IPS DF 4.7 (cell line): Measurements from ENCODE around the gene LBHD1.
"Not testable (repeated sequence)": the region's sequence is repeated elsewhere in the genome, so short reads cannot be mapped to it uniquely, and the experiment has no call there.

Source experiments
- DNase-seq: peaks from one replicate; pipeline ENCODE4 v3.0.0-alpha.2; 2013; ENCODE audit warnings: low spot score; ENCODE audit errors: extremely low read depth

LBHD1 gene

DNA sequence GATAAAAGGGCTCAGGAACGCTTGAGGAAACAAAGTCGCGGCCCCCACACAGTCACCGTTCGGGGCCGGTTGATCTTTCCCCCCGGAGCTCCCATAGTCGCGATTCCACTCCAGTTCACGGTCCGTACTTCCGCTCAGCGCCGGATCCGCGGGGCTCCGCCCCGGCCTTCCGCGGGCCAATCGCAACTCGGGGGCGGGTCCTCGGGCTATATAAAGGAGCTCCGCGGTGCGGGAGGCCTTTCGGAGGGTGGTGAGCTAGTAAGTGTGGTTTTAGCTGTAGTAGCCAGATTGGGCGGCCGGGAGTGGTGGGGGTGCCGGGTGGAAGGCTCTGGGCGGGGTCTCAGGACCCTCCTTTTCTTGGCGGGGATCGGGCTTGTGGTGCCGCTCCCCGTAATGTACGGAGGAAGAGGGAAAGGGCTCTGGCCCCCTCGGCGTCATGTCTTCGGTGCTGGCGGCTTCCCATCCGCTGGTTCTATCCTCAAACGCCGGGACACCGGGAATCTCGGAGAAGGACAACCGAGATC lies 6.9 kb downstream of the LBHD1 start, which contains the start of the genes C11orf98 and CSKMT:
C11orf98 (minus strand) TSS at position 136 of the 524 bp plus-strand sequence; CDS start at position 95, 41 bp downstream.
CSKMT (plus strand) TSS at position 238 of the 524 bp plus-strand sequence. CDS start 568 bp downstream, outside the sequence.
- no peak for DNase-seq

DNA sequence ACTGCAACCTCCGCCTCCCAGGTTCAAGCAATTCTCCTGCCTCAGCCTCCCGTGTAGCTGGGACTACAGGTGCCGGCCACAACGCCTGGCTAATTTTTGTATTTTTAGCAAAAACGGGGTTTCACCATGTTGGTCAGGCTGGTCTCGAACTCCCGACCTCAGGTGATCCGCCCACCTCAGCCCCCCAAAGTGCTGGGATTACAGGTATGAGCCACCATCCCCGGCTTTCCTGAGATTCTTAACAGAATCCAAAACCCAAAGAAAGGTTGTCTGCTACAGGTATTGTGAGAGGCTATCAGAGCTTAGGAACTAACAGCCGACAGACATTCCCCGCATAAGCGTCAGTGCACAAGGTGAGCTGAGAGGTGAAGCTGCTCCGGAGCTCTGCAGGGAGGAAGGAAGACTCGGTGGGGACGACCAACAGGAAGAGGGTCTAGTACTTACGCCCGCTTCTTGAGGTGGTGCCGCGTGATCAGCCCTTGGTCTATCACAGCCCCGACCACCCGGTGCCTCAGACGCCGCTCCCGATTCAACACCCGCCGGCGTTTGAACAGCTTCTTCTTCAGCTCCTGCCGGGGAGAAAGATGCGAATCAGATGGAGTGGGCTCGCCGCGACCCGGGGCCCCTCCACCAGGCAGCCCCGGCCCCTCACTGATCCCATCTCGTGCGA lies 7.5 kb downstream of the LBHD1 start:
- DNase-seq, result no peak

DNA sequence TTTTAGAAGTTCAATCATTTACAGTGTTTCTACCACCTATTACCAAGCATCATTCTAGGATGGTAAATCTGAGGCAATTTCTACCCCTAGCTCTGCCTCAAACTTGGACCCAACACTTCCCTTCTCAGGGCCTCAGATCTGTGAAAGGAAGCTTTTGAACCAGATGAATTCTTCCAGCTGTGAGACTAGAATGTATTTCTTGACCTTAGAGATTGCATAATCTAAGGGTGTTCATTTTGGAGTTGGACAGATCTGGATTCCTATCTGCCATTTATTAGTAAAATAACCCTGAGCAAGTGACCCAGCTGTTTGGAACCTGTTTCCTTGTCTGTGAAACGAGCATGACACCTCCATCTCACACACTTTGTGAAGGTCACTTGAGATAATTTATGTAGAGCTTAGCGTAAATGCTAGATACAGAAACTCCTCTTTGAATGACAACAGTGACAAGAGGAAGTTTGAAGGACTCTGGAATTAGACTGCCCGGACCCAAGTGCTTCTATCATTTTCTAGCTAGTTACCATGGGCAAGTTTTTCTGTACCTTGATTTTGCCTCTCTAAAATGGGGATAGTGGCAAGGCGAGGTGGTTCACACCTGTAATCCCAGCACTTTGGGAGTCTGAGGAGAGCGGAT lies 15.2 kb downstream of the LBHD1 start:
- DNase-seq, result no peak

DNA sequence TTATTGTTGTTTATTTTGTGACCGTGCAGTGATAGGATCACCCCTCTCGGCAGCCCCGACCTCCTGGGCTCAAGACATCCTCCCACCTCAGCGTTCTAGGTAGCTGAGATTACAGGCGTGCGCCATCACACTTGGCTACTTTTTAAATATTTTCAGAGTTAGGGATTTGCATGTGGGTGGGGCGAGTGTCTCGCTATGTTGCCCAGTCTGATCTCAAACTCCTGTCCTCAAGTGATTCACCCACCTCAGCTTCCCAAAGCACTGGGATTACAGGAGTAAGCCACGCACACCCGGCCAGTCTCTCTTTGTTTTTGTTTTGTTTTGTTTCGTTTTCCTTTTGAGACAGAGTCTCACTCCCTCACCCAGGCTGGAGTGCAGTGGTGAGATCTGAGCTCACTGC lies 17.8 kb downstream of the LBHD1 start:
- no peak for DNase-seq

DNA sequence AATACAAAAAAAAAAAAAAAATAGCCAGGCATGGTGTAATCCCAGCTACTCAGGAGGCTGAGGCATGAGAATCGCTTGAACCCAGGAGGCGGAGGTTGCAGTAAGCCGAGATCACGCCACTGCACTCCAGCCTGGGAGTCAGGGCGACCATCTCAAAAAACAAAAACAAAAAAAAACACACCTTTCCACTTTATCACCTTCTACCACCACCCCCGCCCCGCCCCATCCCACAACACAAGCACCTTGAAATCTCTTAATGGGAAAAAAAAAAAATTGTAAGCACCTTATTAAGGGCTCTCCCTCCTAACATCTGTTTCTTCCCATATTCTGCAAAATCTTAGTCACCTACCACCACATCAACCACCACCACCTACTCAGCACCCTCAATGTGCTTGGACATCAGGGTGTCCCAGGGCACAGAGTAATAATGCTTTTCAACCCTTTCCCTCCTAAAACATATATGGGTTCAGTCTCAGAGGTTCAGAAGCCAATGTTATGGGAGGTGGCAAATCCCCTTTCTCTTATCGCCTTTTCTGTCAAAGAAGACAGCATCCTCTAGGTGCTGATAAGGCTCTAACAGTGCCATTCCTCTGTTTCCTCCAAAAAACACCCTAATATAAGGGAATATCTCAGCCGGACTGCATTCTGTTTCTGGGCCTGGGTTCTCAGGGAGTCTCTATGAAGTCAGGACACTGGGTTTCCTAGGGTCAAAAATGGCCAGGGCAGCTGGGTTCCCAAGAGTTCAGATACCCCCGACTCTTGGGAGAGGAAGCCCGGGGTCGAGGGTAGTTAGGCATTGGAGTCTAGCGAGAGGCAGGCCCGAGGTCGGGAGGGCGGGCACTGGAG lies 19.7 kb downstream of the LBHD1 start:
- no peak for DNase-seq

DNA sequence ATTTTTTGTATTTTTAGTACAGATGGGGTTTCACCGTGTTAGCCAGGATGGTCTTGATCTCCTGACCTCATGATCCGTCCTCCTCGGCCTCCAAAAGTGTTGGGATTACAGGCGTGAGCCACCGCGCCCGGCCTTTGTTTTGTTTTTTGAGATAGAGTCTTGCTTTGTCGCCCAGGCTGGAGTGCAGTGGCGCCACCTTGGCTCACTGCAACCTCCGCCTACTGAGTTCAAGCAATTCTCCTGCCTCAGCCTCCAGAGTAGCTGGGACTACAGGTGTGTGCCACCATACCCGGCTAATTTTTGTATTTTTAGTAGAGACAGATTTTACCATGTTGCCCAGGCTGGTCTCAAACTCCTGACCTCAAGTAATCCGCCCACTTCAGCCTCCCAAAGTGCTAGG lies 21.8 kb downstream of the LBHD1 start:
- DNase-seq, result not testable (repeated sequence)

DNA sequence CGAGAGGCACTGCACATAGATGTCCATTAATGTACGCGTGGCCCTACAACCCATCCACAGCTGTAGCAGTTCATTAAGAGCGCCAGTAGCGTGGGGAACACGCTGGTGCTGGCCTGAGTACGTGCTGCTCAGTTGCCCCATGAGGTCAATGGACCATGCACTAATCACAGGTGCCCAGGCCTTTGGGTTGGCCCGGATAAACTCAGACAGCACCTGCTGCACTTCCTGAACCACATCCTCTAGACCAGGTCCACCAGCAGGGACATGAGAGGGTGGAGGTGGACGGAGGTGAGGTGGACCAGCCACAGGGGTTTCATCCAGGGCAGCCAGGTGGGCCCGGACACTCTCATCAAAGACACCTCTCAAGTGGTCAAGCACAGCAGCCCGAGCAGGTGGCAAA lies 22.6 kb downstream of the LBHD1 start:
- DNase-seq, result no peak

DNA sequence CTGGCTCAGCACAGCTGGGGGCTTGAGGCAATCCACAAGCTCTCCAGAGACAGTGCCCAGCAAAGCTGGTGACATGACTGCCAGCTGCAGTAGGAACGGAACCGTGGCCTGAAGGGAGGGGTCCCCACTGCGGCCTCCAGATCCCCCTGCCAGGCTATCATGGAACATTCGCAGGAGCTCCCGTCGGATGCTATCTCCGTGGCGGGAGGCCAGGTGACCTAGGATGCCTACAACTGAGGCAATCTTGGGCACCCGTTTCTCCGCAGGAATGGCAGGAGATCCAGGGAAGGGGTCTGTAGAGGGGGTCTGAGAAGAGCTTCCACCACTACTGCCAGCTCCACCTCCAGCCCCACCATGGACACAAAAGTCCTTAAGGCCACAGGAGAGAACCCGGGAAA lies 23.1 kb downstream of the LBHD1 start:
- no peak for DNase-seq

DNA sequence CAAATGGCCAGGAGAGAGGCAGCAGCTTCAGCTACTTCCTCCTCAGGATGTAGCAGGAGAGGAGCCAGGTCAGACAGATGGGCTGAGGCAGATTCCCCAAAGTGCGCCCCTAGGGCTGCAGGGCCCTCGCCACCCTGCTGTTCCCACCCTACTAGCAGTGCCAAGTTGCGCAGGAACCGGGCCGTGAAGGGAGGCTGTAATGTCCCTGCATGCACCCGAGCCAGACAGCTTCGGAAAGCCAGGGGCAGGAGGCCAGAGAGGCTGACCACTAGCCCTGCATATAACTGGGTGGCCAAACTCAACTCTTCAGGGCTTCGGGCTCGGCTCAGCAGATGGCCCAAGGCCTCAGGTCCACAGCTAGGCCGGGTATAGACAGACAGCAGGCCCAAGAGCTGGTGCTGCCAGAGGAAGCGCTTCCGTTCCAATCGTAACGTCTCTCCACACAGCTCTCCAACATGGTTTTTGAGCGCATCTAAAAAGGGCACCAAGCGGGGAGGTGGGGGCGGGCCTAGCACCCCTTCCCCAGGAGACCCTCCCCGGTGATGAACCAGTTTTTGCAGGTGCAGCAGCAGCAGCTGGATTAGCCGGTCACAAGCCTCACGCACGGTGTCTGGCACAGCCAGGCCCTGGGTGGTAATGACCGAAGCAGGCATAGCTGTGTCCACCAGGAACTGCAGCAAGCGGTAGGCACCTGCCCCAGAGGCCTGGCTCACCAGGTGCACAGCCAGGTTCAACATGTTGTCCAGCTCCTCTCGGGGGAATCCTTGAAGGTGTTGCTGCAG lies 23.7 kb downstream of the LBHD1 start:
- DNase-seq, result no peak

DNA sequence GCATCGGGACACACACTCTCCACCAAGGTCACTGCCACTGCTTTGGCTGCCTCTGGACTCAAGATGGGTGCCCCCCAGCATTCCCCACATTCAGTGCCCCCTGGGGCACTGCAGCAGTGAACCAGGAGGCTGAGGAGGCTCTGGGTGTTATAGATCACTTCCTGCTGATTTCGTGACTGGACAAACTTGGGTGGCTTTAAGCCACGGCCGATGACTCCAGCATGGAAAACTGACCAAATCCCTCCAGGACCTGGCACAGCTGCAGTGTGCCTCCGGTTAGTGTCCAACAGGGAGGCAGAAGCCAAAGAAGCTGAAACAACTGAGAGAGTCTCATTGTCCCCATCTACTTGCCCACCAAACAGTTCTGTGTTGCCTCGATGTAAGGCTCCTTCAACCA lies 24.5 kb downstream of the LBHD1 start:
- DNase-seq, result no peak

DNA sequence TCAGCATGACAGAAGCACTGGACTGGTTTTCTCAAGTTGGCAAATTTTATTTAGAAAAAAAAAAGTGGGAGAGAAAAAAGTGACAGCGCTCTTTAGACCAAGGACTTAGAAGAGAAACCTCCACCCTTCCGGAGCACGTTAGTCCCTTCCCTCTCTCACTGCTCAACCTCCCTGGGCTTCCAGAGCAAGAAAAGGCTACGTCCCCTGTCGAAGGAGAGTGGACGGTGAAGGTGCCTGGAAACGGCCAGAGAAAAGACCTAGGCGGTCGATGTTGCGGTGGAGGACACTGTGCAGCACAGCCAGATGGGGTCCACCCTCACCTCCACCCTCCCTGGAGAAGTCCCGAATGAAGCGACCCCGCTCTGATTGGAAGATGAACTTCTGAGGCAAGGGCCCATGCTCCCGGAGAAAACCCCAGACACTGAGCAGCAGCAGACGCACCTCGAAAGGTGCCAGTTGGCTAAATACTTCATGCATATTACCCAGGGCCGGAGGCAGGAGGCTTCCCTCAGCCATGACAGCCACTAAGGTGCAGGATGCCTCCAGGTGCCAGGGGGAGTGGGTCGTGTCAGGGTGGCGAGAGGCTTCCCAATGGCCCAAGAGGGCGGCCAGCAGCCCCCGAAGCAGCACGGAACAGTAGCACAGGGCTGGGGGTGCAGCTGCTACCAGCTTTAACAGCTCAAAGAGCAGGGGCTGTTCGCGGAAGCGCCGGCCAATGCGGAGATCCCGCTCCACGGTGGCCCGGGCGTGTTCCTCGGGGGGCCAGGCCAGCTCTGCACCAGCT lies 25.1 kb downstream of the LBHD1 start:
- DNase-seq, result no peak

DNA sequence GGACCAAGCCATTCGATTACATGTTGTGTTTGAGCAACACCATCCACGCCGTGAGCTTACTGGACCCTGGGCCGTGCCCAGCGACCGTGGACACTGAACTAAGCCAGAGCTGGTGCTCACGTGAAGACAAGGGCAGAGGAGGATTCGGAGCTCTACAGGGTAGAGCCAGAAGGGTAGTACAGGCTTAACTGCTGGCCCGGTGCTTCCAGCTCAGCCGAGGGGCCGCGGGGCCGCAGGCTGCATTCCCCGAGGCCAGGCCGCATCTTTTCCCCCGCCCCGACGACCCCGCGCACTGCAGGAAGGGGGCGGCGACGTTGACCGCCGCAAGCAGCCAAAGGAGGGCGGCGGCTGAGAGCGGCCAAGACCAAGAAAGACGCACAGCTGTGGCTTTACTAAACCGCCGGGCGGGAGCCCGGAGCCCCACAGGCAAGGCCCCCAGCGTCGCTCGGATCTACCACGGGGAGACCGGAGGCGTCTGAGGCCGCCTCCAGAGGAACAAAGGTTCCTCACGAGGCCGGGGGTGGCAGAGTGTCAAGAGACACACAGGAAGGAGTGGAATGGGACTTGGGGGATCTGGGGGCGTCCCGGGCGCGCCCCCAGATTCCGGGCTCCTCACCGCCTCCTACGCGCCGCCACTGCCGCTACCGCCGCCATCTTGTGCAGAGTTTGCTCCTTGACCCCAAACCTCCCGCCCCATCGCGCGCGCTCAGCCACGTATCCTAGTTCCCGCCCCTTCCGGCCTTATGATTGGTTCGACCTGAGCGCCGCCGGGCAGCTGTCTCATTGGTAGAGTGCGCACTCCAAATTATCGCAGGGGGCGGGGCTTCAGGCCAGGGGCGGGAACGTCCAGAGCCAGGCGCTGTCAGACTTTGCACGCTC lies 25.9 kb downstream of the LBHD1 start, which contains the start of gene GANAB:
GANAB (minus strand) TSS at position 668 of the 879 bp plus-strand sequence; CDS start at position 654, 14 bp downstream.
- no peak for DNase-seq

DNA sequence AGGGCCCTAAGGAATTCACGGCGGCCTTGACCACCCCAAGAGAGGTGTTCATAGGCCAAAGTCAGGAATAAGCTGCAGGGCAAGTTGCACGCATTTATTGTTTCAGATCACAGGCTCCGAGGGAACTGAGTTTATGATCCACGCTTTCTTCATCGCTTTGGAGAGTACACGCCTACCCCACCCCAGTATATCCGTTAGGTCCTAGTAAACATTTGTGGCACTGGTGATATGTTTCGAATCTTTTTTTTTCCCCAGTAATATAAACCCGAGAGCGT lies 26.5 kb downstream of the LBHD1 start:
- no peak for DNase-seq

DNA sequence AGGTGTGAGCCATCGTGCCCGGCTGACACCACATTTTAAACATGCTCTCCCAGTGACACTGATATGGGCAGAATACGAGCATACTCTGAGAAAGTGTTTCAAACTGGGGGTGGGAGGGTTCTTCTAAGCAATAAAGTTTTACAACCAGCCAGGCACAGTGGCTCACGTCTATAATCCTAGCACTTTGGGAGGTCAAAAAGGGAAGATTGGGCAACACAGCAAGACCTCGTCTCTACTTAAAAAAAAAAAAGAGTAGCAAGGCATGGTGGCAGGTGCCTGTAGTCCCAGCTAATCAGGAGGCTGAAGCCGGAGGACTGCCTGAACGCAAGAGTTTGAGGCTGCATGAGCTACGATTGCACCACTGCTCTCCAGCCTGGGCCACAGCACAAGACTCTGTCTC lies 27.8 kb downstream of the LBHD1 start:
- no peak for DNase-seq

DNA sequence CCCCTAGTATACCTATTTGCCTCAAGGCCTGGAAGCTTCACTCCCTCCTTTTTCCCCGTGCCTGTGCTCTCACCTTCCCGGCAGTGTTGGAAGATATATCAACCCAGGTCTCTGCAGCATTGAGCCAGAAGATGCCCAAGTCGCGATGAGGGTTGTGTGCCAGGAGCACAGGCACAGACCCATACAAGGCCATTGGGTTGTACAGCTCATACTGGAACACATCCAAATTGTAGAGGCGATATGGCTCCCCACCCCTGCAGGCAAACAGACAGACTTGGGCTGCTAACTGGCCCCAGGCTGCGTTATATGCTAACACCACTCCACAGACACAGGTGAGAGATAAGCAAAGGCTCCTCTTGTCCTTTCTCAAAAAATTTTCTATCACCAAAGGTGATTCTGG lies 39.6 kb downstream of the LBHD1 start:
- no peak for DNase-seq

DNA sequence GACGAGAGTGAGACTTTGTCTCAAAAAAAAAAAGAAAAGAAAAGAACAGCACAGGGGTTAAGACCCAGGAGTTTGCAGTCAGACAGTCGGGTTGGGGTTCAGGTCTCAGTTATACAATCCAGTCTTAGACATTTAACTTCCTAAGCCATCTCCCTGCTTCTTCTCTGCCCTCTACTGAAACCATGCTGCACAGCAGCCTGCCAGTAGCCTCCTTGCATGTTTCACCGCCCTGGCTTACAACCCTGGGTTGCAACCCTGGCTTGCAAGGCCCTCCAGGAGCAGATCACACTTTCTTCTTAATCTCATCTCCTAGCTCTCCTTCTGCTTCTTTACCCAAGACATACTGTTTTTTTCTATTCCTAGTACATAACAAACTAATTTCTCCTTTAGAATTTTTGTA lies 44.4 kb downstream of the LBHD1 start:
- DNase-seq, result no peak

DNA sequence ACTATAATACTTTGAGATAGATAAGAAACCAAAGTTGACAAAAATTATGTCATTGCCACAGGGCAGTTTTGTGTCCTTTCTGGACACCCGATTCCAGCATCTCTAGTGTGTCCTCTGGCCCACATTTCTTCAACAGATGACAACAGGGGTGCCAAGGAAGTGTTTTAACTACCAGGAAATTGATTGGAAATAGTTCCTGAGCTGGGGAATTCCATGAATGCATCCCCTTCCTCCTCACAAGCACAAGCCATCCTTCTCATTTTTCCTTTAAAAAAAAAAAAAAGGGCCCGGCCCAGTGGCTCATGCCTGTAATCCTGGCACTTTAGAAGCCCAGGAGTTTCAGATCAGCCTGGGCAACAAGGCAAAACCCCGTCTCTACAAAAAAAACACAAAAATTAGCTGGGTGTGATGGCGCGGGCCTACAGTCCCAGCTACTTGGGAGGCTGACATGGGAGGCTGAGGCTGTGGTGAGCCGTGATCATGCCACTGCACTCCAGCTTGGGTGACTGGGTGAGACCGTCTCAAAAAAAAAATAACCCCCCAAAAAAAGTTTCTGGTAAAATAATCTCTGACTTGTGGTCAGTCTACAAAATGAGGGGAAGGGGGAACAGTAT lies 49.5 kb downstream of the LBHD1 start:
- DNase-seq, result no peak

DNA sequence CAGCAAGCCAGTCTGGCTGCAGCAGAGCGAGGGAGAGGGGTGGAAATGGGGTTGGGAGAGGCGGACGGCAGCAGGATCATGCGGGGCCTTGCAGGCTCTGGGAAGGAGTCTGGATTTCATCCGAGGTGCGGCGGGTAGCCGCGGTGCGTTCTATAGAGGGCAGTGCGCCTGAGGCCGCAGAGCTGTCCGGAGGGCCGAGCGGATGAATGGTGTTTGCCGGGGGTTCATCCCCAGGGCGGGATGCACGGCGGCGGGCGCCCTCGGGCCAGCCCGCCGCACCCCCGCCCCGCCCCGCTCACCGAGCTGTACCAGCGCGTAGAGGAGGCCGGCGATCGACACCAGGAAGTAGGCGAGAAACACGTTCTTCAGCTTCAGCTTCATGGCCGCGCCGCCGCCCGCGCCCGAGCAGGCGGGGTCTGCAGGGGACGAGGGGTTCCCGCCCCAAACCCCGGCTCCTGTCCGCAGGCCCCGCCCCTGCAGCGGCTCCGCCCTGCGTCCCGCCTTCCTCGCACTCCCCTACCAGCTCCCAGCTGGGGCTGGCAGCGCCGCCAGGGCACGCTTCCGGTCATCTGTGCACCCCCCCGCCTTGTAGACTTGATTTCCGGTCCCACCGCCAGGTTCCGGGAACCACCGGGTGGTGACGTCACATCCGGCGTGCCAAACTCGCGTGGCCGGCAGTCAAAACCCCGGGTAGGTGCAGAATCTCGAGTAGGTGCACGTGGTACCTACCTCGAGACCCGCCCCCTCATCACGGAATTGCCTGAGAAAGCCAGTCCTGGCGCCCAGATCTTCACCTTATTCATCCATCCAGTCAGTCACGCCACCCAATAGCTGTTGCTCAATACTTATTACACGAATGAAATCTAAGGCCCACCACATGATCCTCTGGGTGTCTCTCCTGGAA lies 50.2 kb downstream of the LBHD1 start, which contains the start of gene B3GAT3:
B3GAT3 (minus strand) TSS at position 420 of the 904 bp plus-strand sequence; CDS start at position 381, 39 bp downstream.
- DNase-seq, result peak; percentile 94
